HepG2 (cell line): Measurements from ENCODE around the gene SETD1A. TPM values are rescaled to one million over a fixed set of nuclear protein-coding genes. Genes with fewer than 3 reads are reported as not detected.

Experiments used
- FLYWCH1 ChIP-seq: sonication (generic); formaldehyde crosslinking; IDR thresholded peaks from 2 replicates; pipeline ENCODE4 v1.8.1; 2023; ENCODE audit warnings: mild to moderate bottlenecking, missing genetic modification reagents
- FOXA3 ChIP-seq: IDR thresholded peaks from 2 replicates; pipeline ENCODE4 v1.6.1; 2016; ENCODE audit warnings: missing genetic modification reagents, missing compliant biosample characterization
- FOXJ3 ChIP-seq: sonication (generic); formaldehyde crosslinking; IDR thresholded peaks from 2 replicates; pipeline ENCODE4 v1.4.0; 2020; ENCODE audit warnings: missing genetic modification reagents, mild to moderate bottlenecking, borderline replicate concordance
- NR2C2 ChIP-seq: sonication (generic); formaldehyde crosslinking; IDR thresholded peaks from 2 replicates; pipeline ENCODE4 v1.4.0; 2020; ENCODE audit warnings: missing genetic modification reagents, mild to moderate bottlenecking, moderate library complexity, borderline replicate concordance
- POLR2AphosphoS2 ChIP-seq: IDR thresholded peaks from 2 replicates; pipeline ENCODE4 v1.6.1; 2011; ENCODE audit warnings: low read depth, low read length, improper control_type of control experiment
- SAP130 ChIP-seq: IDR thresholded peaks from 2 replicates; pipeline ENCODE4 v1.6.1; 2016; ENCODE audit warnings: low read depth
- TBX2 ChIP-seq: sonication (generic); formaldehyde crosslinking; IDR thresholded peaks from 2 replicates; pipeline ENCODE4 v1.5.0; 2020; ENCODE audit warnings: missing genetic modification reagents, mild to moderate bottlenecking, borderline replicate concordance
- ZFP41 ChIP-seq: sonication (generic); formaldehyde crosslinking; IDR thresholded peaks from 2 replicates; pipeline ENCODE4 v1.4.0; 2020; ENCODE audit warnings: mild to moderate bottlenecking, missing genetic modification reagents, borderline replicate concordance
- ZFP62 ChIP-seq: sonication (generic); formaldehyde crosslinking; IDR thresholded peaks from 2 replicates; pipeline ENCODE4 v1.4.0; 2020; ENCODE audit warnings: missing genetic modification reagents
- ZNF10 ChIP-seq: sonication (generic); formaldehyde crosslinking; IDR thresholded peaks from 2 replicates; pipeline ENCODE4 v1.4.0; 2020; ENCODE audit warnings: mild to moderate bottlenecking, low read depth, missing genetic modification reagents, borderline replicate concordance
- ZNF124 ChIP-seq: sonication (generic); formaldehyde crosslinking; IDR thresholded peaks from 2 replicates; pipeline ENCODE4 v1.4.0; 2020; ENCODE audit warnings: missing genetic modification reagents
- ZNF30 ChIP-seq: sonication (generic); formaldehyde crosslinking; IDR thresholded peaks from 2 replicates; pipeline ENCODE4 v1.5.0; 2020; ENCODE audit warnings: mild to moderate bottlenecking, missing genetic modification reagents
- ZNF546 ChIP-seq: sonication (generic); formaldehyde crosslinking; conservative IDR thresholded peaks from 2 replicates; pipeline ENCODE4 v1.8.1; 2023; ENCODE audit warnings: mild to moderate bottlenecking, missing genetic modification reagents
- ZNF577 ChIP-seq: sonication (generic); formaldehyde crosslinking; IDR thresholded peaks from 2 replicates; pipeline ENCODE4 v1.4.0; 2020; ENCODE audit warnings: mild to moderate bottlenecking, low read depth, missing genetic modification reagents, borderline replicate concordance
- ZNF605 ChIP-seq: sonication (generic); formaldehyde crosslinking; IDR thresholded peaks from 2 replicates; pipeline ENCODE4 v1.8.0; 2022; ENCODE audit warnings: mild to moderate bottlenecking, missing genetic modification reagents
- polyA plus RNA-seq, 8 experiments: library from polyadenylated mRNA; depleted of rRNA in 3 of 8; stranded (reverse) in 7 of 8; unstranded in 1 of 8; fragments of >200 nt; fragmentation: Illumina TruSeq in 4 of 8; extraction: Trizol in 4 of 8; gene quantifications; 2 replicates each; pipeline versions ENCODE4 v1.2.1 to v1.2.3, GENCODE V29; 2011 to 2016; ENCODE audit warnings: low read depth in 4 of 8, missing spikeins in 1 of 8, mixed read lengths in 1 of 8; ENCODE audit not compliant: insufficient read depth in 1 of 8
- total RNA-seq, 5 experiments: library from RNA; depleted of rRNA; stranded (reverse); fragments of >200 nt; fragmentation: Illumina TruSeq; extraction: Trizol; gene quantifications; 2 replicates each; pipeline ENCODE4 v1.2.3, GENCODE V29; 2016; ENCODE audit warnings: low read depth in 1 of 5
- TF ChIP-seq, protein P1 (sequence below): sonication (generic); formaldehyde crosslinking; IDR thresholded peaks from 2 replicates; pipeline ENCODE4 v1.4.0; 2020; ENCODE audit warnings: mild to moderate bottlenecking, missing genetic modification reagents
- TF ChIP-seq, protein P2 (sequence below): sonication (generic); formaldehyde crosslinking; IDR thresholded peaks from 2 replicates; pipeline ENCODE4 v1.8.0; 2022; ENCODE audit warnings: low read depth, missing genetic modification reagents
- TF ChIP-seq, protein P3 (sequence below): sonication (generic); formaldehyde crosslinking; IDR thresholded peaks from 2 replicates; pipeline ENCODE4 v1.4.0; 2020; ENCODE audit warnings: mild to moderate bottlenecking, missing genetic modification reagents
- TF ChIP-seq, protein P4 (sequence below): sonication (generic); formaldehyde crosslinking; IDR thresholded peaks from 2 replicates; pipeline ENCODE4; 2020; ENCODE audit warnings: missing genetic modification reagents, mild to moderate bottlenecking, borderline replicate concordance
- TF ChIP-seq, protein P5 (sequence below): sonication (generic); formaldehyde crosslinking; IDR thresholded peaks from 2 replicates; pipeline ENCODE4 v1.4.0; 2020; ENCODE audit warnings: missing genetic modification reagents

Gene SETD1A
- total and polyA plus RNA-seq, 2 of the 13 experiments (the other 11 are each of a cell fraction or from before 2014, with no cell fraction given) = 3.8 to 5.6 TPM

DNA sequence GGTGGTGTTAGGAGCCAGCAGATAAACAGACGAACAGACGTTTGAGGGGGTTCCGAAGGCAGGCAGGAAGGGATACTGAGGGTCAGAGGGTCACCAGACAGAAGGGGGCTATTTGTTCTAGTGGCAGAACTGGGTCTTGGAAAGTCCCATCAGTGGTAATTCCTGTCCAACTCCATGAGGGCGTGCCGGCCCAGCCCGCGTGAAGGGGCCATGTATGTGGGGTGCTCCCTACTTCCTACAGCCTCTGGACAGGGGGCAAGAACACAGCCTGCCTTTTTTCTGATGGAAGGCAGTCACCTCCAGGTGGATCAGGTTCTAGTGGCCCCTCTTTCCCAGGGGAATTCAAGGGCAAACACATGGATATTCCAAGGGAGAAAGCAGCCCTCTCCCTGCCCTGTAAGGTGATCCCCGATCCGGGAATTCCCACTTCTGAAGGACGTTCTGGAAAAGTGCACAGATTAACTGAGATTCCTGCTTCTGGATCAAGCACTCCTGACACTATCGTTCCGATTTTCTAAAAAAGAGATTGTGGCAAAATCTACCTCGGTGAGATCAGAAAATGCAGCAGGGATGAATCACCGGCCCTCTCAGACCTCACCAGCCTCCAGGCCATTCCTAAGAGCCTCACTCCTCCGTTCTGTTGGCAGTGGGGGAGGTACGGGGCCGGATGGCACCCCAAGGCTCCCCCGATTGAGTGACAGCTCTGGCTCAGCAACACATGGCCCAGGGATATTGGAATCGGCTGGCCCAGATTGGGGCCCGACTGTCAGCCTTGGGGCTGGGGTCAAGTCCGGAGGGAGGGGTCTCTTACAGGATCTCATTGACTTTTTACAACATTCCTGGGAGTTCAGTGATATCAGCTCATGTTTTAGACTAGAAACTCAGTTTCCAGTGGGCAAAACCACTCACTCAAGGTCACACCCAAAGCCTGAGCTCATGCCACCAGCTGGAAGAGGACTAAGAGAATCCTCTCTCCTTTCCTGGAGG lies 40.5 kb downstream of the SETD1A start (continued):
- TF ChIP-seq, protein P1, sequence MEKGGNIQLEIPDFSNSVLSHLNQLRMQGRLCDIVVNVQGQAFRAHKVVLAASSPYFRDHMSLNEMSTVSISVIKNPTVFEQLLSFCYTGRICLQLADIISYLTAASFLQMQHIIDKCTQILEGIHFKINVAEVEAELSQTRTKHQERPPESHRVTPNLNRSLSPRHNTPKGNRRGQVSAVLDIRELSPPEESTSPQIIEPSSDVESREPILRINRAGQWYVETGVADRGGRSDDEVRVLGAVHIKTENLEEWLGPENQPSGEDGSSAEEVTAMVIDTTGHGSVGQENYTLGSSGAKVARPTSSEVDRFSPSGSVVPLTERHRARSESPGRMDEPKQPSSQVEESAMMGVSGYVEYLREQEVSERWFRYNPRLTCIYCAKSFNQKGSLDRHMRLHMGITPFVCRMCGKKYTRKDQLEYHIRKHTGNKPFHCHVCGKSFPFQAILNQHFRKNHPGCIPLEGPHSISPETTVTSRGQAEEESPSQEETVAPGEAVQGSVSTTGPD (CRISPR knock-in tag) = no peak
- TF ChIP-seq FLYWCH1 (CRISPR knock-in tag) (no peak), ZNF30 (peak; percentile 85; the same call in 1 of the 2 replicates), ZNF605 (CRISPR knock-in tag) (peak; percentile 28; the same call in 1 of the 2 replicates), FOXA3 (CRISPR knock-in tag) (no peak), TBX2 (CRISPR knock-in tag) (no peak), NR2C2 (no peak), ZFP62 (CRISPR knock-in tag) (no peak), ZNF124 (CRISPR knock-in tag) (peak; percentile 26; the same call in 1 of the 2 replicates), FOXJ3 (CRISPR knock-in tag) (no peak), ZFP41 (CRISPR knock-in tag) (no peak; the same call in 1 of the 2 replicates), ZNF577 (CRISPR knock-in tag) (no peak), SAP130 (CRISPR knock-in tag) (no peak; the same call in none of the 2 replicates), ZNF10 (CRISPR knock-in tag) (no peak), POLR2AphosphoS2 (no peak), ZNF546 (CRISPR knock-in tag) (no peak)
- TF ChIP-seq, protein P2, sequence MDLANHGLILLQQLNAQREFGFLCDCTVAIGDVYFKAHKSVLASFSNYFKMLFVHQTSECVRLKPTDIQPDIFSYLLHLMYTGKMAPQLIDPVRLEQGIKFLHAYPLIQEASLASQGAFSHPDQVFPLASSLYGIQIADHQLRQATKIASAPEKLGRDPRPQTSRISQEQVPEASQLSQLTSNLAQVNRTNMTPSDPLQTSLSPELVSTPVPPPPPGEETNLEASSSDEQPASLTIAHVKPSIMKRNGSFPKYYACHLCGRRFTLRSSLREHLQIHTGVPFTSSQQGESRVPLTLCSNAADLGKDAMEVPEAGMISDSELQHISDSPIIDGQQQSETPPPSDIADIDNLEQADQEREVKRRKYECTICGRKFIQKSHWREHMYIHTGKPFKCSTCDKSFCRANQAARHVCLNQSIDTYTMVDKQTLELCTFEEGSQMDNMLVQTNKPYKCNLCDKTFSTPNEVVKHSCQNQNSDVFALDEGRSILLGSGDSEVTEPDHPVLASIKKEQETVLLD = no peak
- TF ChIP-seq, protein P3, sequence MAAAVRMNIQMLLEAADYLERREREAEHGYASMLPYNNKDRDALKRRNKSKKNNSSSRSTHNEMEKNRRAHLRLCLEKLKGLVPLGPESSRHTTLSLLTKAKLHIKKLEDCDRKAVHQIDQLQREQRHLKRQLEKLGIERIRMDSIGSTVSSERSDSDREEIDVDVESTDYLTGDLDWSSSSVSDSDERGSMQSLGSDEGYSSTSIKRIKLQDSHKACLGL = peak; percentile 3; the same call in 1 of the 2 replicates
- TF ChIP-seq, protein P4, sequence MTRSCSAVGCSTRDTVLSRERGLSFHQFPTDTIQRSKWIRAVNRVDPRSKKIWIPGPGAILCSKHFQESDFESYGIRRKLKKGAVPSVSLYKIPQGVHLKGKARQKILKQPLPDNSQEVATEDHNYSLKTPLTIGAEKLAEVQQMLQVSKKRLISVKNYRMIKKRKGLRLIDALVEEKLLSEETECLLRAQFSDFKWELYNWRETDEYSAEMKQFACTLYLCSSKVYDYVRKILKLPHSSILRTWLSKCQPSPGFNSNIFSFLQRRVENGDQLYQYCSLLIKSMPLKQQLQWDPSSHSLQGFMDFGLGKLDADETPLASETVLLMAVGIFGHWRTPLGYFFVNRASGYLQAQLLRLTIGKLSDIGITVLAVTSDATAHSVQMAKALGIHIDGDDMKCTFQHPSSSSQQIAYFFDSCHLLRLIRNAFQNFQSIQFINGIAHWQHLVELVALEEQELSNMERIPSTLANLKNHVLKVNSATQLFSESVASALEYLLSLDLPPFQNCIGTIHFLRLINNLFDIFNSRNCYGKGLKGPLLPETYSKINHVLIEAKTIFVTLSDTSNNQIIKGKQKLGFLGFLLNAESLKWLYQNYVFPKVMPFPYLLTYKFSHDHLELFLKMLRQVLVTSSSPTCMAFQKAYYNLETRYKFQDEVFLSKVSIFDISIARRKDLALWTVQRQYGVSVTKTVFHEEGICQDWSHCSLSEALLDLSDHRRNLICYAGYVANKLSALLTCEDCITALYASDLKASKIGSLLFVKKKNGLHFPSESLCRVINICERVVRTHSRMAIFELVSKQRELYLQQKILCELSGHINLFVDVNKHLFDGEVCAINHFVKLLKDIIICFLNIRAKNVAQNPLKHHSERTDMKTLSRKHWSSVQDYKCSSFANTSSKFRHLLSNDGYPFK (CRISPR knock-in tag) = no peak
- TF ChIP-seq, protein P5, sequence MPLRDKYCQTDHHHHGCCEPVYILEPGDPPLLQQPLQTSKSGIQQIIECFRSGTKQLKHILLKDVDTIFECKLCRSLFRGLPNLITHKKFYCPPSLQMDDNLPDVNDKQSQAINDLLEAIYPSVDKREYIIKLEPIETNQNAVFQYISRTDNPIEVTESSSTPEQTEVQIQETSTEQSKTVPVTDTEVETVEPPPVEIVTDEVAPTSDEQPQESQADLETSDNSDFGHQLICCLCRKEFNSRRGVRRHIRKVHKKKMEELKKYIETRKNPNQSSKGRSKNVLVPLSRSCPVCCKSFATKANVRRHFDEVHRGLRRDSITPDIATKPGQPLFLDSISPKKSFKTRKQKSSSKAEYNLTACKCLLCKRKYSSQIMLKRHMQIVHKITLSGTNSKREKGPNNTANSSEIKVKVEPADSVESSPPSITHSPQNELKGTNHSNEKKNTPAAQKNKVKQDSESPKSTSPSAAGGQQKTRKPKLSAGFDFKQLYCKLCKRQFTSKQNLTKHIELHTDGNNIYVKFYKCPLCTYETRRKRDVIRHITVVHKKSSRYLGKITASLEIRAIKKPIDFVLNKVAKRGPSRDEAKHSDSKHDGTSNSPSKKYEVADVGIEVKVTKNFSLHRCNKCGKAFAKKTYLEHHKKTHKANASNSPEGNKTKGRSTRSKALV = no peak
